ENCODE measurements around the gene CDC73. TPM values are rescaled to one million over a fixed set of nuclear protein-coding genes. Genes with fewer than 3 reads are reported as not detected.

Gene CDC73
- total RNA-seq, 1 donor from 2014 or later = 59.8 TPM

- peak; percentile 35 for TF ChIP-seq CTCF (IDR thresholded peaks at IDR 0.05)
- Histone ChIP-seq H3K9me3 (peaks cover 8% of the 10 kb centered on the region), H3K36me3 (no peaks in the 10 kb centered on the region), H3K27ac (no peak overlapping the region), H3K4me3 (no peak overlapping the region), H3K4me1 (peaks cover 54% of the 10 kb centered on the region), H3K27me3 (ENCODE audit: low read depth) (no peaks in the 10 kb centered on the region)
- DNase-seq = no peak
- ATAC-seq = no peak
- intact Hi-C loops (cut with DNase I) = no loop called here
These were observed 68.4 kb downstream of the CDC73 start for GRCh38 chr1:193190096-193190744.

GRCh38 chr1:193192586-193192985 is 70.8 kb downstream of the CDC73 start:
- Histone ChIP-seq H3K4me3 (no peak overlapping the region), H3K9me3 (peaks cover 8% of the 10 kb centered on the region), H3K4me1 (peaks cover 35% of the 10 kb centered on the region), H3K27me3 (ENCODE audit: low read depth) (no peaks in the 10 kb centered on the region), H3K27ac (no peak overlapping the region), H3K36me3 (no peaks in the 10 kb centered on the region)
- no peak for DNase-seq
- ATAC-seq = no peak
- intact Hi-C loops (cut with DNase I) = no loop called here
- no peak for TF ChIP-seq CTCF (IDR thresholded peaks at IDR 0.05)

GRCh38 chr1:193199940-193200339 is 78.1 kb downstream of the CDC73 start:
- H3K27me3 ChIP-seq (ENCODE audit: low read depth) = no peaks in the 10 kb centered on the region
- ATAC-seq (no peak), DNase-seq (no peak)
- TF ChIP-seq CTCF (IDR thresholded peaks at IDR 0.05) = no peak
- H3K27ac ChIP-seq = no peak overlapping the region
- intact Hi-C loops (cut with DNase I) = no loop called here
- no peaks in the 10 kb centered on the region for H3K36me3 ChIP-seq
- H3K9me3 ChIP-seq = no peaks in the 10 kb centered on the region
- no peak overlapping the region for H3K4me3 ChIP-seq
- no peaks in the 10 kb centered on the region for H3K4me1 ChIP-seq

- ATAC-seq (no peak), DNase-seq (no peak)
- Histone ChIP-seq H3K4me3 (no peak overlapping the region), H3K9me3 (no peaks in the 10 kb centered on the region), H3K27ac (no peak overlapping the region), H3K4me1 (no peaks in the 10 kb centered on the region), H3K36me3 (no peaks in the 10 kb centered on the region), H3K27me3 (ENCODE audit: low read depth) (no peaks in the 10 kb centered on the region)
- TF ChIP-seq CTCF (IDR thresholded peaks at IDR 0.05) = no peak
- intact Hi-C loops (cut with DNase I) = no loop called here
These were observed 79.2 kb downstream of the CDC73 start for GRCh38 chr1:193201021-193201420.

- H3K4me1 ChIP-seq = peaks cover 12% of the 10 kb centered on the region
- intact Hi-C loops (cut with DNase I) = no loop called here
- DNase-seq (no peak), ATAC-seq (no peak)
- no peak overlapping the region for H3K27ac ChIP-seq
- no peak for TF ChIP-seq CTCF (IDR thresholded peaks at IDR 0.05)
- peaks cover 9% of the 10 kb centered on the region for H3K36me3 ChIP-seq
- no peak overlapping the region for H3K4me3 ChIP-seq
- H3K9me3 ChIP-seq = peaks cover 7% of the 10 kb centered on the region
- H3K27me3 ChIP-seq (ENCODE audit: low read depth) = no peaks in the 10 kb centered on the region
These were observed 89.2 kb downstream of the CDC73 start for GRCh38 chr1:193210996-193211395.
